LNCAP (cell line): ENCODE data around the gene CTSC.

Experiments used
- CTCF ChIP-seq: fragments of 450-650 bp; IDR thresholded peaks from 2 replicates; pipeline ENCODE4 v1.5.1; 2017; ENCODE audit warnings: mild to moderate bottlenecking

The CTSC gene

GRCh38 chr11:88359114-88359513 lies 21.6 kb upstream of the CTSC start:
- TF ChIP-seq CTCF: no peak

GRCh38 chr11:88358040-88358431 lies 20.5 kb upstream of the CTSC start:
- TF ChIP-seq CTCF: no peak

- no peak for TF ChIP-seq CTCF
These were observed 19.9 kb upstream of the CTSC start for GRCh38 chr11:88357323-88358039.

GRCh38 chr11:88355887-88356286 lies 18.4 kb upstream of the CTSC start:
- TF ChIP-seq CTCF: no peak

- no peak for TF ChIP-seq CTCF
These were observed 17.4 kb upstream of the CTSC start for GRCh38 chr11:88354912-88355311.

GRCh38 chr11:88353835-88354496 lies 16.4 kb upstream of the CTSC start:
- no peak for TF ChIP-seq CTCF

GRCh38 chr11:88353386-88353785 lies 15.8 kb upstream of the CTSC start:
- no peak for TF ChIP-seq CTCF
